HG02759 (cell line): Measurements from ENCODE around the gene OR2AT4.
A peak's percentile ranks its signal among the peaks of the same experiment; 100 is the strongest.
"Not testable (repeated sequence)": the region's sequence is repeated elsewhere in the genome, so short reads cannot be mapped to it uniquely, and the experiment has no call there.

Source experiments
- ATAC-seq: cut with Tn5 transposase; IDR thresholded peaks from one replicate; pipeline ENCODE4 v1.9.1; 2021; ENCODE audit warnings: mild to moderate bottlenecking, moderate library complexity; ENCODE audit not compliant: unreplicated experiment

Gene OR2AT4

DNA sequence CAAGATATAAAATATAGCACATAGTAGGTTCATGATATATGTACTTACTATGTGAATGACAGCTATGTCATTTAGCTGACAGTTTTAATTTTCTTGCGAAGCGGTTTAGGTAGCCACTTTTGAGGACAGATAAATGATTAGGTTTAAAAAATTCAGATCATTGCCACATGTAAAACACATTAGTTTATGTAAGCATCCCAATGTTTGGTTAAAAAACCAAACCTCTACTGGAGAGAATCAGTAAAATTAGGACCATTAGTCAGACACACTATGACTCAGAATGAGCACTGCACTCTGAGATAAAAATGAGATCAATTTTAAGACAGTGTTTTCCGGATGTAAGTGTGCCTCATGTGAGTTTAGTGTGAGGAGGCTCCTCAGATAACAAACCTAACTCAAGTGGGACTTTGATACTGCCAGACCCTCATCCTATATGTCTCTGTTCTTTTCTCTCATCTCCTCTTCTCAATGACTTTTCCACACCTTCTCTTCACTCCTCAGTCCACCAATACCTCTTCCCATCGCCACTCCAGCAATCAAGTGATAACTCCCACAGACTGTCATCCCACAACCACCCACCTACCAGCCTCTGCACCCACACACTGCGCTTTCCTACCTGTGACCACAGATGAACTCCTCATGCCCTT is 6.8 kb upstream of the OR2AT4 start:
- no peak for ATAC-seq

DNA sequence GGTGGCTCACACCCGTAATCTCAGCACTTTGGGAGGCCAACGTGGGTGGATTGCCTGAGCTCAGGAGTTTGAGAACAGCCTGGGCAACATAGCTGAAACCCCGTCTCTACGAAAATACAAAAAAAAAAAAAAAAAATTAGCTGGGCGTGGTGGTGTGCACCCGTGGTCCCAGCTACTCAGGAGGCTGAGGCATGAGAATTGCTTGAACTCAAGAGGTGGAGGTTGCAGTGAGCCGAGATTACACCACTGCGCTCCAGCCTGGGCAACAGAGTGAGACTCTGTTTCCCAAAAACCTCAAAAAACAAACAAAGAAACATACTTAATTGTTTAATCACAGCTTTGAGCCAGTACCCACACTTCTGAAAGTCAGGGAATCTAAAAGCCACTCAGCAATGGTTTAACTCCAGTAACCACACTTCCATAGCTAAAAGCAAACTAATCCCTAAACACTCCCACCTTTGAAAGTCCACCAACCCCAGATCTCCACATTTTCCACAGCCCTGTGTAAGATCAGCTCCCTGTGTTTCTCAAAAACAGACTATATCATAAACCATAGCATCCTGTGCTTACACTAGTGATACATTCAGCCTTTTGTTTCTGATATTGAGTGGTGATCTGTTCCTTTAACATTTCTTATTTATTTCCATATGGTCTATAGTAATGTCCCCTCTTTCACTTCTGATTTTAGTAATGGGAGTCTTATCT is 4.9 kb upstream of the OR2AT4 start:
- ATAC-seq: no peak

DNA sequence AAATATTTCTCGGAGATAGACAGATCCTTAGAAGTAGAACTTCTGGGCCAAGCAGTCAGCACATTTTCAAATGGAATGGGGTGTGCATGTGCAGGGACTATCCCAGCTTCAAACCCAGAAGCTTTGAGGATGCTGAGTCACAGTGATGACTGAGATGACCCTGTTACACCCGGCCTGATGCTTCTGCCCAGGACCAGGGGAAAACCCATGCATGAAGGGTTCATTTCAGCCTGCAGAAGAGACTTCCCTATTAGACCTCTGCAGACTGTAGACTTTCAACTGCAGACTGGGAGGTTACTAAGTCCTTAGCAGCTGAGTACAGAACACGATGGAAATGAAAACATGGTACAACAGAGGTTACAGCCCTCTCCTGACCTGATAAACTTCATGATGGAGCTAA is 3.6 kb upstream of the OR2AT4 start:
- ATAC-seq: peak; percentile 98

DNA sequence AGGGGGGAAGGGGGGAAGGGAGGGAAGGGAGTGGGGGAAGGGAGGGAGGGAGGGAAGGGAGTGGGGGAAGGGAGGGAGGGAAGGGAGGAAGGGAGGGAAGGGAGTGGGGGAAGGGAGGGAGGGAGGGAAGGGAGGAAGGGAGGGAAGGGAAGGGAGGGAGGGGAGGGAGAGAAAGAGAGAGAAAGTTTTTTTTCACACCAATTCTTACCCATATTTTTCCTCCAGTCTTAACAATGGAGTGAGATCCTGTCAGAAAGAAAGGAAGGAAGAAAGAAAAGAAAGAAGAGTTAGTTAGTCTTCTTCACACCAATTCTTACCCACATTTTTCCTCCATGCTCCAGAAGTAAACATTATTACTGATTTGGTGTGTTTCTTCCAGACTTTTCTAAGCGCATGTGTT is 3.0 kb upstream of the OR2AT4 start:
- ATAC-seq: no peak

DNA sequence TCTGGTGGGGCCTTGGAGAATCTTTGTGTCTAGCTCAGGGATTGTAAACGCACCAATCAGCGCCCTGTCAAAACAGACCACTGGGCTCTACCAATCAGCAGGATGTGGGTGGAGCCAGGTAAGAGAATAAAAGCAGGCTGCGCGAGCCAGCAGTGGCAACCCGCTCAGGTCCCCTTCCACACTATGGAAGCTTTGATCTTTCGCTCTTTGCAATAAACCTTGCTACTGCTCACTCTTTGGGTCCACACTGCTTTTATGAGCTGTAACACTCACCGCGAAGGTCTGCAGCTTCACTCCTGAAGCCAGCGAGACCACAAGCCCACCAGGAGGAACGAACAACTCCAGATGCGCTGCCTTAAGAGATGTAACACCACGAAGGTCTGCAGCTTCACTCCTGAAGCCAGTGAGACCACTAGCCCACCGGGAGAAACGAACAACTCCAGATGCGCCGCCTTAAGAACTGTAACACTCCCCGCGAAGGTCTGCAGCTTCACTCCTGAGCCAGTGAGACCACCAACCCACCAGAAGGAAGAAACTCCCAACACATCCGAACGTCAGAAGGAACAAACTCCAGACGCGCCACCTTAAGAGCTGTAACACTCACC is 2.3 kb upstream of the OR2AT4 start:
- not testable (repeated sequence) for ATAC-seq

DNA sequence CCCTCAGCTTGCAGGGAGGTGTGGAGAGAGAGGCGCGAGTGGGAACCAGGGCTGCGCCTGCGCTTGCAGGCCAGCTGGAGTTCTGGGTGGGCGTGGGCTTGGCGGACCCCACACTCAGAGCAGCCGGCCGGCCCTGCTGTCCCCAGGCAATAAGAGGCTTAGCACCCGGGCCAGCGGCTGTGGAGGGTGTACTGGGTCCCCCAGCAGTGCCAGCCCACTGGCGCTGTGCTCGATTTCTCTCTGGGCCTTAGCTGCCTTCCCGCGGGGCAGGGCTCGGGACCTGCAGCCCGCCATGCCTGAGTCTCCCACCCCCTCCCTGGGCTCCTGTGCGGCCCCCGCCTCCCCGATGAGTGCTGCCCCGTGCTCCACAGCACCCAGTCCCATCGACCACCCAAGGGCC is 1.5 kb upstream of the OR2AT4 start:
- ATAC-seq: not testable (repeated sequence)

DNA sequence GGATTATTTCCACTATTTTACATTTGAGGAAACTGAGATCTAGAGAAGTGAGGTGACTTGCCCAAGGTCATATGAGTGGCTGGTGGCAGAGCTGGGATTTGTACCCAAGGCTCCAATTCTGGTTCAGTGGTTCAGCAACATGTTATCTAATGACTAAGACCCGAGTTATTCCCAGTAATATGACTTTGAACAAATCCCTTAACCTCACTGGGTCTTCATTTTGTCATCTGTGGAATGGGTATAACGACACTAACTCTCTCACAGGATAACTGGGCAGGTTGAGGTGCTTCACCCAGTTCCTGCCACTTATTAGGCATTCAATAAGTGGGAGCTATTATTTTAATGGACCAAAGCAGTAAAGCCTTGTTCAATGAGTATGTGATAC is 489 bp upstream of the OR2AT4 start:
- ATAC-seq: no peak

DNA sequence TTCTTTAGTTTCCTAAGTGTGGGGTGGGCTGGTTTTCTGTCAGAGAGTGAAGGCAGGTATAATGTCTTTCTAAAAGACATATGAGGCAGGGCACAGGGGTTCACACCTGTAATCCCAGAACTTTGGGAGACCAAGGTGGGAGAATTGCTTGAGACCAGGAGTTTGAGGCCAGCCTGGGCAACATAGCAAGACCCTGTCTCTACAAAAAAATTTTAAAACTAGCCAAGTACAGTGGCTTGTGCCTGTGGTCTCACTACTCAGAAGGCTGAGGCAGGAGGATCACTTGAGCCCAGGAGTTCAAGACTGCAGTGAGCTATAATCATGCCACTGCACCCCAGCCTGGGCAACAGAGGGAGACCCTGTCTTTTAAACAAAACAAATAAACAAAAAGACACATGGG is 2.3 kb downstream of the OR2AT4 start:
- not testable (repeated sequence) for ATAC-seq

GRCh38 chr11:75090671-75091177 is 6.0 kb downstream of the OR2AT4 start:
- ATAC-seq: no peak

DNA sequence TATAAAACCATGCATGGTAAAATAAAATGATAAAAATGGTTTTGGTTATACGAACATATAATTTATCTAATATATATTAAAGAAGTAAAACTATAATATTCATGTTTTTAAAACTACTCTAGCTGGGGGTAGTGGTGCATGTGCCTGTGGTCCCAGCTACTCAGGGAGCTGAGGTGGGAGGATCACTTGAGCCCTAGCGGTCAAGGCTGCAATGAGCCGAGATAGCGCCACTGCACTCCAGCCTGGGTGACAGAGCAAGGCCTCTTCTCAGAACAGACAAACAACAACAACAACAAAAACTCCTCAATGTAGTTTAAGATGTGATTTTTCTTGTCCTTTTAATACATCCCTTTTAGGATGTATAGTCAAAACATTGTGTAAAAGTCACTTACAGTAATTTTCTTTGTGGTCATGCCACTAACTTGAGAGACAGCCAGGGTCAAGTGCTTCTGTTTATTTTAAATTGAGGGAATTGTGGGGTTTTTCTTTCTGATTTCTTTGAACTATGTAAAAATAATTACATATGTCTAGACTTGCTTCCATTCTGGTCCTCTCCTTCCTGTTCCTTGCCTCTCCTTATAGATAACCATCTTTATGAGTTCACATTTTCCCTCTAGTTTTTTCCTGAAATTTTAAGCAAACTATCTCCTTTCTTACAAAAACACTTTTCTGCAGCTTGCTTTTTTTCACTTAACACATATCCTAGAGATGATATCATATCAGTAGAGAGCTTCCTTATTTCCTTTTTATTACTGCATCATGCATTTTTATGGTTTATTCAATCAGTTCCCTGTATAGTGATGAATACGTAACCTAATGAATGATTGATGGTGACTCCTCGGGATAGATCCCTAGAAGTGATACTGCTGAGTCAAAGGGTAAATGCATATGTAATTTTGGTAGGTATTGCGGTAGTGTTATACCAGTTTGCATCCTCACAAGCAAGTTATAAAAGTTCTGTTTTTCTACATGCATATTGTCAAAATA is 9.1 kb downstream of the OR2AT4 start:
- no peak for ATAC-seq

GRCh38 chr11:75084883-75085282 is 11.8 kb downstream of the OR2AT4 start:
- ATAC-seq: no peak

GRCh38 chr11:75083217-75083605 is 13.5 kb downstream of the OR2AT4 start:
- ATAC-seq: no peak

GRCh38 chr11:75082601-75083216 is 14.0 kb downstream of the OR2AT4 start:
- ATAC-seq: no peak

GRCh38 chr11:75079546-75079945 is 17.1 kb downstream of the OR2AT4 start:
- ATAC-seq: no peak

DNA sequence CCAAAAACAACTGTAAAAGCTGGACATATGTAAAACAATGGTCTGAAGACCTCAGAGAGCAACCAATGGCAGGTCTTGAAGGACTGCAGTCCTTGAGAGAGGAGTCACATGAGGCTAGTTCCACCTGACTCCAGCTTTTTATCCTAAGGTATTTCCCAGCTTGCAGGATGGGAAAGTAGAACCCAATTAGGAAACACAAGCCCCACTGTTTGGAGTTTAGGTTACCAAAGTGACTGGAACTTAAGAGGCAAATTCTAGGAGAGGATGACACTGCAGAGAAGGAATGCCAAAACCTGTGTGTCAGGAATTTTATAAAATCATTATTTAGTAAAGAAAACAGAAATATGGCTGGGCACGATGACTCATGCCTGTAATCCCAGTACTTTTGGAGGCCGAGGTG is 18.4 kb downstream of the OR2AT4 start:
- no peak for ATAC-seq

- ATAC-seq: no peak
Measured at GRCh38 chr11:75077316-75077715, 19.4 kb downstream of the OR2AT4 start.

GRCh38 chr11:75076671-75077070 is 20.0 kb downstream of the OR2AT4 start:
- ATAC-seq: no peak

GRCh38 chr11:75073459-75074190 is 23.1 kb downstream of the OR2AT4 start:
- no peak for ATAC-seq

GRCh38 chr11:75072582-75072981 is 24.1 kb downstream of the OR2AT4 start:
- ATAC-seq: no peak

GRCh38 chr11:75069473-75069872 is 27.2 kb downstream of the OR2AT4 start:
- ATAC-seq: no peak
